Upper lobe of left lung (tissue), 4 donors: Measurements from ENCODE around the gene PFN4.

ENCODE experiments used
- EP300 ChIP-seq, 4 donors: sonication (generic); formaldehyde crosslinking; IDR thresholded peaks; one replicate each; pipeline ENCODE4 v1.5.1; 2017; ENCODE audit warnings: antibody characterized with exemption in 4 of 4, control low read depth in 2 of 4
- POLR2A ChIP-seq, 4 donors: fragments of 450-650 bp; IDR thresholded peaks; one replicate each; pipeline ENCODE4 v1.5.1; 2016 to 2017; ENCODE audit warnings: antibody characterized with exemption in 4 of 4, mild to moderate bottlenecking in 2 of 4
- POLR2AphosphoS5 ChIP-seq, 2 donors: sonication (generic); formaldehyde crosslinking; IDR thresholded peaks; one replicate each; pipeline ENCODE4 v1.5.1; 2017; ENCODE audit warnings: antibody characterized with exemption in 2 of 2
- TF ChIP-seq, protein P1 (sequence below), 6 experiments: fragments of 450-650 bp in 4 of 6; fragments of 200-600 bp in 2 of 6; sonication (generic) in 2 of 6; IDR thresholded peaks; one replicate each; pipeline ENCODE4 v1.5.1; 2016 to 2019; ENCODE audit warnings: antibody characterized with exemption in 6 of 6

- TF ChIP-seq POLR2A (IDR thresholded peaks at IDR 0.05) = no peak
- TF ChIP-seq, protein P1, sequence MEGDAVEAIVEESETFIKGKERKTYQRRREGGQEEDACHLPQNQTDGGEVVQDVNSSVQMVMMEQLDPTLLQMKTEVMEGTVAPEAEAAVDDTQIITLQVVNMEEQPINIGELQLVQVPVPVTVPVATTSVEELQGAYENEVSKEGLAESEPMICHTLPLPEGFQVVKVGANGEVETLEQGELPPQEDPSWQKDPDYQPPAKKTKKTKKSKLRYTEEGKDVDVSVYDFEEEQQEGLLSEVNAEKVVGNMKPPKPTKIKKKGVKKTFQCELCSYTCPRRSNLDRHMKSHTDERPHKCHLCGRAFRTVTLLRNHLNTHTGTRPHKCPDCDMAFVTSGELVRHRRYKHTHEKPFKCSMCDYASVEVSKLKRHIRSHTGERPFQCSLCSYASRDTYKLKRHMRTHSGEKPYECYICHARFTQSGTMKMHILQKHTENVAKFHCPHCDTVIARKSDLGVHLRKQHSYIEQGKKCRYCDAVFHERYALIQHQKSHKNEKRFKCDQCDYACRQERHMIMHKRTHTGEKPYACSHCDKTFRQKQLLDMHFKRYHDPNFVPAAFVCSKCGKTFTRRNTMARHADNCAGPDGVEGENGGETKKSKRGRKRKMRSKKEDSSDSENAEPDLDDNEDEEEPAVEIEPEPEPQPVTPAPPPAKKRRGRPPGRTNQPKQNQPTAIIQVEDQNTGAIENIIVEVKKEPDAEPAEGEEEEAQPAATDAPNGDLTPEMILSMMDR (IDR thresholded peaks at IDR 0.05) = no peak
- TF ChIP-seq POLR2AphosphoS5 (IDR thresholded peaks at IDR 0.05) = no peak
- no peak for TF ChIP-seq EP300 (IDR thresholded peaks at IDR 0.05)
Measured at GRCh38 chr2:24115057-24115456, 8.1 kb downstream of the PFN4 start.
